Inflammatory macrophage (primary cell): ENCODE results near the gene PIK3CB.
A peak's percentile ranks its signal among the peaks of the same experiment; 100 is the strongest.

Experiments used
- DNase-seq, 2 donors: peaks; one replicate each; pipeline ENCODE4 v3.0.0-alpha.2; 2020 to 2022

The PIK3CB gene

DNA sequence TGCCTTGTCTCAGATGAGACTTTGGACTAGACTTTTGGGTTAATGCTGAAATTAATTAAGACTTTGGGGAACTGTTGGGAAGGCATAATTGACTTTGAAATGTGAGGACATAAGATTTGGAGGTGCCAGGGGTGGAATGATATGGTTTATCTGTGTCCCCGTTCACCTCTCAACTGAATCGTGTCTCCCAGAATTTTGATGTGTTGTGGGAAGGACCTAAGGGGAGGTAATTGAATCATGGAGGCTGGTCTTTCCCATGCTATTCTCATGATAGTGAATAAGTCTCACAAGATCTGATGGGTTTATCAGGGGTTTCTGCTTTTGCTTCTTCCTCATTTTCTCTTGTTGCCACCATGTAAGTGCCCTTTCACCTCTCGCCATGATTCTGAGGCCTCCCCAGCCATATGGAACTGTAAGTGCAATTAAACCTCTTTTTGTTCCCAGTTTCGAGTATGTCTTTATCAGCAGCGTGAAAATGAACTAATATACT, 230.6 kb downstream of the PIK3CB start:
- peak; percentile 58 to 79 for DNase-seq
